Nephron (organoid): Measurements from ENCODE around the gene FEM1C.

Experiments used
- H3K27ac Mint-ChIP-seq, 3 experiments: 2 replicates each; pipeline ENCODE4 v1.8.0; 2020; ENCODE audit warnings: mixed read lengths in 3 of 3, mild to moderate bottlenecking in 2 of 3, moderate library complexity in 1 of 3
- H3K27me3 Mint-ChIP-seq: 2 replicates; pipeline ENCODE4 v1.8.0; 2021; ENCODE audit warnings: low read depth, mild to moderate bottlenecking, moderate library complexity, mixed read lengths
- H3K36me3 Mint-ChIP-seq: 2 replicates; pipeline ENCODE4 v1.8.0; 2020; ENCODE audit warnings: low read depth, mixed read lengths
- H3K4me1 Mint-ChIP-seq: 2 replicates; pipeline ENCODE4 v1.8.0; 2020; ENCODE audit warnings: mixed read lengths
- H3K4me3 Mint-ChIP-seq, 3 experiments: 2 replicates each; pipeline ENCODE4 v1.8.0; 2020; ENCODE audit warnings: mild to moderate bottlenecking in 3 of 3, mixed read lengths in 3 of 3, moderate library complexity in 2 of 3
- H3K9me3 Mint-ChIP-seq: 2 replicates; pipeline ENCODE4 v1.8.0; 2020; ENCODE audit warnings: mixed read lengths
- TF ChIP-seq, protein P1 (sequence below), 3 experiments: fragments of 200-600 bp; sonication (generic); IDR thresholded peaks; one replicate each; pipeline ENCODE4 v1.5.0; 2021; ENCODE audit warnings: antibody characterized with exemption in 3 of 3; ENCODE audit not compliant: unreplicated experiment in 3 of 3

Gene FEM1C, protein sequence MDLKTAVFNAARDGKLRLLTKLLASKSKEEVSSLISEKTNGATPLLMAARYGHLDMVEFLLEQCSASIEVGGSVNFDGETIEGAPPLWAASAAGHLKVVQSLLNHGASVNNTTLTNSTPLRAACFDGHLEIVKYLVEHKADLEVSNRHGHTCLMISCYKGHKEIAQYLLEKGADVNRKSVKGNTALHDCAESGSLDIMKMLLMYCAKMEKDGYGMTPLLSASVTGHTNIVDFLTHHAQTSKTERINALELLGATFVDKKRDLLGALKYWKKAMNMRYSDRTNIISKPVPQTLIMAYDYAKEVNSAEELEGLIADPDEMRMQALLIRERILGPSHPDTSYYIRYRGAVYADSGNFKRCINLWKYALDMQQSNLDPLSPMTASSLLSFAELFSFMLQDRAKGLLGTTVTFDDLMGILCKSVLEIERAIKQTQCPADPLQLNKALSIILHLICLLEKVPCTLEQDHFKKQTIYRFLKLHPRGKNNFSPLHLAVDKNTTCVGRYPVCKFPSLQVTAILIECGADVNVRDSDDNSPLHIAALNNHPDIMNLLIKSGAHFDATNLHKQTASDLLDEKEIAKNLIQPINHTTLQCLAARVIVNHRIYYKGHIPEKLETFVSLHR

DNA sequence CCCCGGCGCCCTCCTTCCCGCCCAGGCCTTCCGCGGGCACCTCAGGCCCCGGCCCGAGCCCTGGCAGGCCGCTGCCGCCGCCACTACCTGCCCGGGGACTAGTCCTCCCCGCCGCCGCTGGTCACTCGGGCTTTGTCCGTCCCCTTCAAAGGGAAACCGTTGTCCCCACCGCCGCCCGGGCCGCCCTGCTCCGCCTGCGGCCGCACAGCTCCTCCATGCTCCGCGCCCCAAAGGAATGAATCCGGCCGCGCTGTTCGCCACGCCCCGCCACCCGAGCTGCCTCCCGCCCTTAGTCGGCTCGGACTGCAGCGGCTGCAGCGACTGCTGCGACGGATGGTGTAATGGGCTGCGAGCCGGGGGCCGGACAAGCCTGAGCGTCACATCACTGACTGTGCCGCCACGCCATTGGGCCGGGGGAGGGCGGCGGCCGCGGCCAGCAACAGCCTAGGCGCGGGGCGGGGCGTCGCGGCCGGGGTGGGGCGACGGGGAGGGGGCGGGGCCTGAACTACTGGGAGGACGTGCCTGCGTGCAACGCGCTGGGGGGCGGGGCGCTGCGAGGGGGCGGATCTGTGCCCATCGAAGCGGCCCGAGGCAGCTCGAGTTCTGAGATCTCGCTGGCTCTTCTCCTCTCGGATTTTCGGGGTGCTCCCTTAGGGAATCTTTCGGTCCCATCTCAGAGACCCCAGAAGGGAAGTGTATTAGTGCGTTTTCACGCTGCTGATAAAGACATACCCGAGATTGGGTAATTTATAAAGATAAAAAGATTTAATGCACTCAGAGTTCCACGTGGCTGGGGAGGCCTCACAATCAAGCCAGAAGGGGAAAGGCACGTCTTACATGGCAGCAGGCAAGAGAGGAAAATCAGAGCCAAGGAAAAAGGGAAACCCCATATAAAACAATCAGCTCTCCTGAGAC lies at the start of gene FEM1C:
TSS of gene FEM1C (minus strand) at position 340 of the 915 bp plus-strand sequence. CDS start 1,282 bp downstream, outside the sequence.
- Mint-ChIP-seq H3K4me1 (peaks cover 33% of the 10 kb centered on the region), H3K4me3 (peak within 1 kb of the TSS; percentile 96 to 99 (median 97)), H3K36me3 (peaks cover 29% of the 10 kb centered on the region), H3K27me3 (no peaks in the 10 kb centered on the region), H3K27ac (peak within 1 kb of the TSS; percentile 99 to 100 (median 99)), H3K9me3 (peaks cover 8% of the 10 kb centered on the region)
- TF ChIP-seq, protein P1, sequence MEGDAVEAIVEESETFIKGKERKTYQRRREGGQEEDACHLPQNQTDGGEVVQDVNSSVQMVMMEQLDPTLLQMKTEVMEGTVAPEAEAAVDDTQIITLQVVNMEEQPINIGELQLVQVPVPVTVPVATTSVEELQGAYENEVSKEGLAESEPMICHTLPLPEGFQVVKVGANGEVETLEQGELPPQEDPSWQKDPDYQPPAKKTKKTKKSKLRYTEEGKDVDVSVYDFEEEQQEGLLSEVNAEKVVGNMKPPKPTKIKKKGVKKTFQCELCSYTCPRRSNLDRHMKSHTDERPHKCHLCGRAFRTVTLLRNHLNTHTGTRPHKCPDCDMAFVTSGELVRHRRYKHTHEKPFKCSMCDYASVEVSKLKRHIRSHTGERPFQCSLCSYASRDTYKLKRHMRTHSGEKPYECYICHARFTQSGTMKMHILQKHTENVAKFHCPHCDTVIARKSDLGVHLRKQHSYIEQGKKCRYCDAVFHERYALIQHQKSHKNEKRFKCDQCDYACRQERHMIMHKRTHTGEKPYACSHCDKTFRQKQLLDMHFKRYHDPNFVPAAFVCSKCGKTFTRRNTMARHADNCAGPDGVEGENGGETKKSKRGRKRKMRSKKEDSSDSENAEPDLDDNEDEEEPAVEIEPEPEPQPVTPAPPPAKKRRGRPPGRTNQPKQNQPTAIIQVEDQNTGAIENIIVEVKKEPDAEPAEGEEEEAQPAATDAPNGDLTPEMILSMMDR (IDR thresholded peaks at IDR 0.05; ENCODE audit: unreplicated experiment in 3 of 3): no peak

DNA sequence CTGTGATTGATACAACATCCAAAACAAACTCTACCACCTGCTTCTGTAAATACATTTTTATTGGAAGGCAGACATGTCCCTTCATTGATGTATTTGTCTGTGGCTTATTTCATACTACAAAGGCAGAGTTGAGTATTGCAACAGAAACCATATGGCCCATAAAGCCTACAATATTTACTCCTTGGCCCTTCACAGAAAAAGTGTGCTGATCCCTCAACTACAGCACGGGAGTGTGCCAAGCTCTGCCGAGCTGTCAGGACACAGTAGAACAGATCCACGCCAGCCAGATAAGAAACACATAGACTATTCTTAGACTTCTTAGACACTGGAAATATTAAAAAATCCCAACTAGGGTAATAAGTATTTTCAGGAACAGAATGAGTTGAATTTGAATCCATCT lies 44.5 kb upstream of the FEM1C start:
- no peak overlapping the region for H3K4me3 Mint-ChIP-seq
- H3K9me3 Mint-ChIP-seq: no peaks in the 10 kb centered on the region
- H3K27me3 Mint-ChIP-seq: no peaks in the 10 kb centered on the region
- no peak overlapping the region for H3K27ac Mint-ChIP-seq
- TF ChIP-seq, protein P1 (IDR thresholded peaks at IDR 0.05; ENCODE audit: unreplicated experiment in 3 of 3): no peak
- no peaks in the 10 kb centered on the region for H3K4me1 Mint-ChIP-seq
- H3K36me3 Mint-ChIP-seq: no peaks in the 10 kb centered on the region

DNA sequence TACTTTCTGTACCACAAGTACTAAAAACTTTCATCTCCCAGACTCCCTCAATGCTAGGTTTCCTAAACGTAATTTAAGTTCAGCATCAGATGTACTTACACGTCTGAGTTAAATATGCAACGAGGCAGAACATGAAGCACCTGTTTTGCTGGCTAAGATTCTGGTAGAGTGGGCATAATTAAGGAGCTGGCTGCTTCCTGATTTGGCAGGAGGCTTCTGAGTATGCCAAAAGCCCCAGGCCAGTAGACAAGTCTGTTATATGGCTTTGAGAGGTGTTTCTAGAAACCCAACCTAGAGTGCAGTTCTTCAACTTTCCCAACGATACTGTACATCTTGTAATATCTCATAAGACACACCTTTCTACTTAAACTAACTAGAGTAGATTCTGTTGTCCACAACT lies 44.1 kb upstream of the FEM1C start:
- Mint-ChIP-seq H3K4me1 (no peaks in the 10 kb centered on the region), H3K27me3 (no peaks in the 10 kb centered on the region), H3K36me3 (no peaks in the 10 kb centered on the region), H3K27ac (no peak overlapping the region), H3K4me3 (no peak overlapping the region), H3K9me3 (no peaks in the 10 kb centered on the region)
- TF ChIP-seq, protein P1 (IDR thresholded peaks at IDR 0.05; ENCODE audit: unreplicated experiment in 3 of 3): no peak

DNA sequence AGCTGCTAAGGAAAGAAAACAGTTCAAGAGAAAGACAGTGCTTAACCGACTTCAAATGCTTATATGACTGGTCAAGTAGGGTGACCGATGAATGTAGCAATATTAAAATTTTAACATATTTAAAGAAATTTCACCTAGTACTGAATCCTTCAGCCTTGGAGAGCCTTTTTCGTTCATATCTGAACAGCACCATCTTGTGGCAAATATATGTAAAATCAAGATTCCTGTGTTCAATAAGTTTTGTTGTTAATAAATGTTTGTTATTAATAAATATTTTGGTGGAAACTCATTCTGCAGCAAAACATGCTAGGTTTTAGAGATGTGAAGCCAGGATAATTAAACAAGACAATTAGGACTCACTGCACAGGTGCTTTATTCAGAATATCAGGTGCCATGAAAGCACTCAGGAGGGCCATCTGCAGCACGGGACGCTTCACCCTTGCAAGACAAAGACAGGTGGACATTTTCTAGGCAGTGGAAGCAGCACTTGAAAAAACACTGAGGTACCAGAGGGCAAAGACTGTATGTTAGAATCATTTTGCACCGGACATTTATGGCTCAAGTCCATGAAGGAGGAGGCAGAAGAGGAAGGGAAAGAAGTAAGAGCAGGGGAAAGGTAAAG lies 42.1 kb upstream of the FEM1C start:
- H3K27ac Mint-ChIP-seq: no peak overlapping the region
- H3K4me3 Mint-ChIP-seq: no peak overlapping the region
- H3K9me3 Mint-ChIP-seq: no peaks in the 10 kb centered on the region
- no peaks in the 10 kb centered on the region for H3K36me3 Mint-ChIP-seq
- TF ChIP-seq, protein P1 (IDR thresholded peaks at IDR 0.05; ENCODE audit: unreplicated experiment in 3 of 3): peak; percentile 64 to 75 (median 64)
- no peaks in the 10 kb centered on the region for H3K4me1 Mint-ChIP-seq
- H3K27me3 Mint-ChIP-seq: no peaks in the 10 kb centered on the region

DNA sequence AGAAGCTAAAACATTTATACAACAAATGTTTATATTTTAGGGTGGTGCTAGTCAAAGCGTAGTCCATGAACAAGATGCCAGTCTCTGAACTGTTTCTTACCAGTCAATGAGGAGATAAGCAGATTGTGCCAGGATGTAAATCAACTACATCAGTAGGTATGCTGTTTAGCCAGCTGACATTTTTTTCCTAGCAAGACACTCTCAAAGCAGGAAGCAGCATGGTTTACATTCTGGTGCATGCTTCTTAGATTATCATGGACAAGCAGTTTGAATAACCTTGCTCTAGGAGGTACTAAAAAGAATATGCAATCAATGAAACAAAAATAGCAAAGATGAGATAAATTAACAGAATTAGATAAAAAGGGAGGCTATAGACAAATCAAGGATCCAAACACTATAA lies 40.7 kb upstream of the FEM1C start:
- H3K9me3 Mint-ChIP-seq: no peaks in the 10 kb centered on the region
- H3K36me3 Mint-ChIP-seq: no peaks in the 10 kb centered on the region
- H3K27me3 Mint-ChIP-seq: no peaks in the 10 kb centered on the region
- no peak overlapping the region for H3K4me3 Mint-ChIP-seq
- TF ChIP-seq, protein P1 (IDR thresholded peaks at IDR 0.05; ENCODE audit: unreplicated experiment in 3 of 3): no peak
- no peak overlapping the region for H3K27ac Mint-ChIP-seq
- no peaks in the 10 kb centered on the region for H3K4me1 Mint-ChIP-seq
